Heart right ventricle (tissue), 16 donors: ENCODE results near the gene ITPR2. TPM values are rescaled to one million over a fixed set of nuclear protein-coding genes. Genes with fewer than 3 reads are reported as not detected.
A peak's percentile ranks its signal among the peaks of the same experiment; 100 is the strongest.

Experiments
- ATAC-seq, 8 donors: fragments of 200-7000 bp; cut with Tn5 transposase; one replicate each; pipeline ENCODE4 v1.9.1; 2020; ENCODE audit warnings: mild to moderate bottlenecking in 8 of 8, moderate library complexity in 8 of 8, moderate number of reproducible peaks in 1 of 8
- DNase-seq, 2 donors: peaks; one replicate each; pipeline ENCODE4 v3.0.0-alpha.2; 2020
- H3K27ac ChIP-seq, 10 donors: fragments of 200-600 bp; sonication (generic) in 2 of 10; one replicate each; pipeline versions ENCODE4 v1.5.0 to v1.8.0; 2020 to 2022; ENCODE audit warnings: mild to moderate bottlenecking in 3 of 10
- H3K27me3 ChIP-seq, 7 donors: fragments of 200-600 bp; one replicate each; pipeline ENCODE4 v1.8.0; 2021 to 2022; ENCODE audit warnings: mild to moderate bottlenecking in 2 of 7
- H3K36me3 ChIP-seq, 9 donors: fragments of 200-600 bp; sonication (generic) in 1 of 9; one replicate each; pipeline versions ENCODE4 v1.5.0 to v1.8.0; 2020 to 2022; ENCODE audit warnings: mild to moderate bottlenecking in 2 of 9
- H3K4me1 ChIP-seq, 9 donors: fragments of 200-600 bp; sonication (generic) in 1 of 9; one replicate each; pipeline versions ENCODE4 v1.5.0 to v1.8.0; 2020 to 2022; ENCODE audit warnings: mild to moderate bottlenecking in 4 of 9
- H3K4me3 ChIP-seq, 10 donors: fragments of 200-600 bp; sonication (generic) in 2 of 10; one replicate each; pipeline versions ENCODE4 v1.5.0 to v1.8.0; 2020 to 2022; ENCODE audit warnings: mild to moderate bottlenecking in 7 of 10, moderate library complexity in 2 of 10
- H3K9me3 ChIP-seq, 11 donors: fragments of 200-600 bp in 10 of 11; sonication (generic) in 2 of 11; one replicate each; pipeline versions ENCODE4 v1.5.0 to v1.8.0; 2013 to 2022; ENCODE audit warnings: mild to moderate bottlenecking in 2 of 11, control low read depth in 1 of 11, moderate library complexity in 1 of 11
- CTCF ChIP-seq, 9 donors: fragments of 200-600 bp; sonication (generic) in 2 of 9; IDR thresholded peaks; one replicate each; pipeline versions ENCODE4 v1.5.0 to v1.8.0; 2021 to 2022; ENCODE audit warnings: antibody characterized with exemption in 9 of 9, mild to moderate bottlenecking in 5 of 9, moderate library complexity in 1 of 9
- WGBS, 2 donors: extraction: QIAGEN DNeasy Blood & Tissue Kit; methylation state at CpG; one replicate each; pipeline ENCODE4 v1.1.7; 2013; ENCODE audit warnings: inconsistent platforms in 1 of 2; 5-methylcytosine and 5-hydroxymethylcytosine counted together
- intact Hi-C, 10 donors: fragments of 100-400 bp; cut with DNase I; formaldehyde crosslinking; loops; one replicate each; pipeline versions ENCODE4 v1.11.1 to v1.14.2; 2022
- polyA plus RNA-seq, 2 donors: library from polyadenylated mRNA; stranded (reverse); fragments of 200-250 nt; gene quantifications; one replicate each; pipeline ENCODE4 v1.2.3, GENCODE V29; 2013
- total RNA-seq, 10 donors: library from RNA; stranded (reverse); fragmentation: NEBNext Ultra II Directional in 3 of 10; extraction: Animal tissue kit (Norgen Biotek cat#: 25700) in 3 of 10; gene quantifications; one replicate each; pipeline versions ENCODE4 v1.2.1 to v1.2.4, GENCODE V29; 2021 to 2023
- donor health status: Arrhythmogenic right ventricular cardiomyopathy.
- donor health status: ischemic (EF 13 %, LVEDD 7.1; RV severe dilation, severe dysfunction).
- donor health status: healthy with polysubstance abuse.
- donor health status: DM: no; HTN: yes; CAD: no.
- donor health status: DM: no; HTN: no; CAD: no.
- donor health status: ischemic (EF 25% LVEDD 6.9; RV normal size, moderate dysfunction).
- donor health status: ischemic (EF 25% LVEDD 5.7; RV mildly dilated, moderate dysfunction).
- donor health status: healthy.
- donor health status: DM: yes; HTN: yes; CAD: no.
- donor health status: Ischemic cardiomyopathy.
- donor health status: ischemic (EF 35%, LVEDD 5.7; RV mildly dilated, moderate dysfunction).
- donor health status: nonischemic (EF 11% LVEDD 7.7; RV severe dilation, severe dysfunction).
- donor health status: DM: yes; HTN: yes; CAD: no.
- donor health status: PGD.
- donor health status: ischemic (EF 29% LVEDD 5.4; RV normal size, mild dysfunction).
- donor health status: nonischemic (EF 23%, LVEDD 6.1; RV moderate dilation, normal function).

The ITPR2 gene
- total and polyA plus RNA-seq, 12 donors = 2.0 to 18.9 (median 14.3) TPM

GRCh38 chr12:26791301-26791791, 41.6 kb downstream of the ITPR2 start:
- intact Hi-C loops = no loop called here
- TF ChIP-seq CTCF (IDR thresholded peaks at IDR 0.05) = no peak
- Histone ChIP-seq H3K9me3 (no peaks in the 10 kb centered on the region), H3K27me3 (no peaks in the 10 kb centered on the region), H3K36me3 (peaks cover 0 to 5% (median 0%) of the 10 kb centered on the region in 9 donors), H3K4me1 (peaks cover 4 to 65% (median 23%) of the 10 kb centered on the region in 9 donors), H3K27ac (peak overlapping the region in 2 of 10 donors; percentile 19 to 60), H3K4me3 (no peak overlapping the region)
- ATAC-seq = peak in 5 of 8 donors; percentile 31 to 50 (median 35)
- DNase-seq = no peak

DNA sequence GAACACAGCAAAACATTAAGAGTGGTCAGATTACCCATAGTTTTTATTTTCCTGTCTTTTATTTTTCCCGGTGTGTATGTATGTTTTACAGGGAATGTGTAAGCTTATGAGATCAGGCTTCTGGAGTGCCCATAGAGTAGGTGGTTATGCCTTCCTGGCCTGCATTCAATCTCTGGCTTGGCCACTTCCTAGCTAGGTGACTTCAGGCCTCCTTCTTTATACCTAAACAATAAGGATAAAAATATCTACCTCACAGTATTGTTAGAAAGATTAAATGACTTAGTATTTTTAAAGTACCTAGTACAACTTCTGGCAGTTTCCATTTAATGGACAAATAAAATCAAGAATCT, 42.4 kb downstream of the ITPR2 start:
- Histone ChIP-seq H3K4me1 (peaks cover 4 to 66% (median 23%) of the 10 kb centered on the region in 9 donors), H3K36me3 (peaks cover 0 to 5% (median 0%) of the 10 kb centered on the region in 9 donors), H3K27me3 (no peaks in the 10 kb centered on the region), H3K4me3 (no peak overlapping the region), H3K9me3 (no peaks in the 10 kb centered on the region), H3K27ac (peak overlapping the region in 2 of 10 donors; percentile 19 to 60)
- TF ChIP-seq CTCF (IDR thresholded peaks at IDR 0.05) = no peak
- DNase-seq (no peak), ATAC-seq (no peak)
- intact Hi-C loops = no loop called here
- 84 to 93% methylated on average over 1 of the region's 1 CpG for WGBS, 2 donors

DNA sequence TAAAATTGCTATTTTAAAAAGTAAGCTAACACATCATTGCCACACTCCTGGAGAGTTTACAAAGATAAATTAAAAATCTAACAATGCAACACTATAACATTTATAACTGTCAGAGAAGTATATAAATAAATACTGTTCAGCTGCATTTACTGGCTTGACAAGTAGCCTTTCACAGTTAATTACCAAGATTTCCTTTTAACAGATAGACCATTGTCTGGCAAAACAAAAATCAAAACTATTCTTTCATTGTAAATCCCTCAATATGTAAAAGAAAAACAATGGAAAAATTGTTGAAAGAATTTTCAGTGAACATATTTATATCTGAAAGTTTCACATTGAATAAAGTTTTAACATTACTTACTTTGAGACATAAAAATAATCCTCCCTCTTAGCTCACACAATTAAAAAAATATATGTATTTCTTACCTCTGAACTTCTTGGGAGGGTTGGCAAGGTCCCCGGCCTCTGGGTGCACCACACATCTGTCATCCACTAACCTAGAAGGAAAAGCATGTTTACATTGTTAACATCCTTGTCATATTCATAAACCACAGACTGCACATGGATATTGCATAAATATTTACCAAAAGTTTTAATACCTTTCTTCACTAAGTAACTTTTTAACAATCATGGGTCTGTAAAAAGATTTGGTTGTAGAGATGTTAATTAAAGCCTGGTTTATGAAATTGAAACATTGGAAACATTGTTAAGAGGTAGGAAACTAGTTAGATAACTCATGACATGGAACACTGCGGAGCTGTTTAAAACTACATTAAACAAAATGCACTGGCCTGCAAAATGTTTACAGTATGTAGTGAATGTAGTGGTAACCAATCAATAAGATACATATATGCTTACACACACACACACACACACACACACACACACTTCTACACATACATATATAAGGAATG, 43.0 kb downstream of the ITPR2 start:
- no peak for ATAC-seq
- intact Hi-C loops = no loop called here
- H3K27me3 ChIP-seq = no peaks in the 10 kb centered on the region
- TF ChIP-seq CTCF (IDR thresholded peaks at IDR 0.05) = no peak
- peak overlapping the region in 1 of 10 donors; percentile 19 for H3K27ac ChIP-seq
- H3K9me3 ChIP-seq = no peaks in the 10 kb centered on the region
- H3K4me1 ChIP-seq = peaks cover 4 to 66% (median 23%) of the 10 kb centered on the region in 9 donors
- H3K36me3 ChIP-seq = peaks cover 0 to 5% (median 0%) of the 10 kb centered on the region in 9 donors
- DNase-seq = no peak
- H3K4me3 ChIP-seq = no peak overlapping the region
- WGBS, 2 donors = 97 to 98% methylated on average over 2 of the region's 2 CpGs

DNA sequence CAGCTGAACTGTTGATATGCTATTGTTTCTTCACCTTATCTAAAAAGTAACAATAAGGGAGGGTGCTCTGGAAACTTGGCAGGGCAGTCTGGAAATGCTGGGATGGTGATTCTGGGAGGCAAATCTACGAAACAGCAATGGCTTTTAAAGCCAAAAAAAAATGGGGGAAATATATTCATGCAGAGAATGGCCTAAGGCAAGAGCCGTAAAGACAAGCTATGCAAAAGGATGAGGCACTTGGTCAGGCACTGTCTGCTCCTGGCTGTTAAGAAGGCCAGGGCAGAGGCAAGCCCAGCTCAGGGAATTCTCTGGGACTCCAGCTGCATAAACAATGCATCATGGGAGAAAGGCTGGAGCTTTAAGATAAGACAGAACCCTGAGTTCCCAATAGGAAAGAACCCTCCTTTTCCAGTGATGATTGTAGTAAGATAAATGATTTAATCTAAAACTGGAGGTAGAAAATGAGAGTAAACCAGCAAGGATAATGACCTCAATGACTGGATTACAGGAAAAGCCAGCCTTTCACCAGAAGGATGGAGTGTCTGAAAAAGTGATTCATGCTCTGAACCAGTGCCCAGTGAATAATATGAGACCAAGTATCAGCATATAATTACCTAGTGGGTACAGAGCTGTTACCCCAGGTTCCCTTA, 46.0 kb downstream of the ITPR2 start:
- Histone ChIP-seq H3K9me3 (no peaks in the 10 kb centered on the region), H3K4me1 (peaks cover 4 to 64% (median 23%) of the 10 kb centered on the region in 9 donors), H3K36me3 (peaks cover 0 to 5% (median 0%) of the 10 kb centered on the region in 9 donors), H3K27me3 (no peaks in the 10 kb centered on the region), H3K27ac (peak overlapping the region; percentile 11 to 68 (median 52)), H3K4me3 (no peak overlapping the region)
- intact Hi-C loops = no loop called here
- WGBS, 2 donors = 48 to 60% methylated on average over 2 of the region's 2 CpGs
- TF ChIP-seq CTCF (IDR thresholded peaks at IDR 0.05) = no peak
- peak in 1 of 2 donors; percentile 63 for DNase-seq
- peak; percentile 64 to 86 (median 75) for ATAC-seq
